K562 (cell line): Measurements from ENCODE around the gene IL1F10. TPM values are rescaled to one million over a fixed set of nuclear protein-coding genes. Genes with fewer than 3 reads are reported as not detected.
A peak's percentile ranks its signal among the peaks of the same experiment; 100 is the strongest.

Experiments used
- BRF1 ChIP-seq: IDR thresholded peaks from 3 replicates; pipeline ENCODE4 v1.6.1; 2011; ENCODE audit warnings: borderline replicate concordance, mild to moderate bottlenecking; ENCODE audit not compliant: insufficient read length; ENCODE audit errors: extremely low read depth
- CHCHD3 ChIP-seq: fragments of 250-450 bp; sonication (Bioruptor Pico); IDR thresholded peaks from 2 replicates; pipeline ENCODE4 v2.1.2; 2022; ENCODE audit warnings: mild to moderate bottlenecking
- FOXJ2 ChIP-seq: fragments of 200-800 bp; sonication (Bioruptor generic); IDR thresholded peaks from 2 replicates; pipeline ENCODE4 v1.6.1; 2016; ENCODE audit warnings: missing genetic modification characterization, missing compliant biosample characterization
- HOXB6 ChIP-seq: fragments of 250-450 bp; sonication (Bioruptor Pico); IDR thresholded peaks from 2 replicates; pipeline ENCODE4 v1.5.1; 2022; ENCODE audit warnings: mild to moderate bottlenecking, borderline replicate concordance
- MEIS2 ChIP-seq: fragments of 450-650 bp; IDR thresholded peaks from 2 replicates; pipeline ENCODE4 v1.6.1; 2014; ENCODE audit warnings: mild to moderate bottlenecking; ENCODE audit not compliant: partially characterized antibody
- MYNN ChIP-seq, 2 experiments: sonication (generic); formaldehyde crosslinking in 1 of 2; IDR thresholded peaks; 2 replicates each; pipeline versions ENCODE4 v1.5.0 to v1.6.1; 2016 to 2020; ENCODE audit warnings: antibody characterized with exemption in 1 of 2, missing genetic modification reagents in 1 of 2
- NR4A1 ChIP-seq, 2 experiments: fragments of 250-450 bp in 1 of 2; fragments of 450-650 bp in 1 of 2; sonication (Bioruptor Pico) in 1 of 2; IDR thresholded peaks; 2 replicates each; pipeline versions ENCODE4 v1.4.0 to v1.6.1; 2016 to 2020; ENCODE audit warnings: mild to moderate bottlenecking in 2 of 2, missing compliant biosample characterization in 1 of 2, missing genetic modification characterization in 1 of 2, moderate library complexity in 1 of 2
- POLR3A ChIP-seq: IDR thresholded peaks from 2 replicates; pipeline ENCODE4 v1.6.1; 2011; ENCODE audit warnings: borderline replicate concordance, mild to moderate bottlenecking, moderate library complexity; ENCODE audit not compliant: insufficient read length, insufficient read depth; ENCODE audit errors: extremely low read depth
- PRPF4 ChIP-seq: fragments of 200-400 bp; formaldehyde crosslinking; IDR thresholded peaks from one replicate; pipeline ENCODE4 v1.6.1; 2017; ENCODE audit warnings: low read length, low read depth, mild to moderate bottlenecking; ENCODE audit not compliant: insufficient read depth, poor library complexity, severe bottlenecking
- PTBP1 ChIP-seq: fragments of 200-400 bp; formaldehyde crosslinking; IDR thresholded peaks from 2 replicates; pipeline ENCODE4 v1.6.1; 2017; ENCODE audit warnings: low read depth, low read length
- PTRF ChIP-seq: fragments of 450-650 bp; IDR thresholded peaks from 2 replicates; pipeline ENCODE4 v1.6.1; 2016; ENCODE audit warnings: mild to moderate bottlenecking, missing genetic modification characterization, missing compliant biosample characterization
- WHSC1 ChIP-seq: IDR thresholded peaks from one replicate; pipeline ENCODE4 v1.6.1; 2012; ENCODE audit warnings: low read length, control low read depth, inconsistent platforms
- YBX1 ChIP-seq: fragments of 450-650 bp; IDR thresholded peaks from 2 replicates; pipeline ENCODE4 v1.7.1; 2016; ENCODE audit warnings: mild to moderate bottlenecking
- ZNF12 ChIP-seq: sonication (generic); formaldehyde crosslinking; IDR thresholded peaks from 2 replicates; pipeline ENCODE4 v1.4.0; 2020; ENCODE audit warnings: mild to moderate bottlenecking, missing genetic modification reagents
- ZNF384 ChIP-seq: IDR thresholded peaks from 2 replicates; pipeline ENCODE4 v1.6.1; 2012; ENCODE audit warnings: low read depth, low read length, improper control_type of control experiment
- ZNF445 ChIP-seq: fragments of 250-450 bp; sonication (Bioruptor Pico); IDR thresholded peaks from 2 replicates; pipeline ENCODE4 v1.4.0; 2020; ENCODE audit warnings: low read depth, mild to moderate bottlenecking, moderate library complexity
- polyA plus RNA-seq, 8 experiments: library from polyadenylated mRNA; depleted of rRNA in 4 of 8; stranded (reverse) in 5 of 8; unstranded in 3 of 8; fragments of >200 nt; fragmentation: Nextera tagmentation in 2 of 8; fragmentation: Illumina TruSeq in 1 of 8; extraction: Ambion mirVana in 2 of 8; extraction: Trizol in 1 of 8; gene quantifications; 2 replicates each; pipeline versions ENCODE4 v1.2.1 to v1.2.3, GENCODE V29; 2011 to 2014; ENCODE audit warnings: inconsistent platforms in 1 of 8, missing spikeins in 1 of 8
- total RNA-seq, 7 experiments: library from RNA; depleted of rRNA in 6 of 7; stranded (reverse); fragments of >200 nt in 6 of 7; fragmentation: Illumina TruSeq in 2 of 7; extraction: Trizol in 2 of 7; gene quantifications; 2 replicates each; pipeline versions ENCODE4 v1.2.1 to v1.2.3, GENCODE V29; 2011 to 2021; ENCODE audit warnings: low replicate concordance in 1 of 7
- TF ChIP-seq, protein P1 (sequence below): fragments of 450-650 bp; formaldehyde crosslinking; conservative IDR thresholded peaks from 2 replicates; pipeline ENCODE4 v1.4.0; 2022; ENCODE audit warnings: mild to moderate bottlenecking, missing genetic modification characterization
- TF ChIP-seq, protein P2 (sequence below), 2 experiments: fragments of 450-650 bp; conservative IDR thresholded peaks; 2 replicates each; pipeline ENCODE4 v1.6.1; 2017; ENCODE audit warnings: mild to moderate bottlenecking in 2 of 2, moderate library complexity in 2 of 2
- TF ChIP-seq, protein P3 (sequence below): sonication (generic); formaldehyde crosslinking; IDR thresholded peaks from 2 replicates; pipeline ENCODE4 v1.5.0; 2020; ENCODE audit warnings: missing genetic modification reagents
- TF ChIP-seq, protein P4 (sequence below): fragments of 250-450 bp; sonication (Bioruptor Pico); IDR thresholded peaks from 2 replicates; pipeline ENCODE4 v1.4.0; 2020
- TF ChIP-seq, protein P5 (sequence below): fragments of 250-450 bp; sonication (Bioruptor Pico); IDR thresholded peaks from 2 replicates; pipeline ENCODE4 v1.8.0; 2021; ENCODE audit warnings: mild to moderate bottlenecking, moderate library complexity

Gene IL1F10
- total and polyA plus RNA-seq, 9 of the 15 experiments (the other 6 are each of a cell fraction or from before 2014, with no cell fraction given), result not detected

DNA sequence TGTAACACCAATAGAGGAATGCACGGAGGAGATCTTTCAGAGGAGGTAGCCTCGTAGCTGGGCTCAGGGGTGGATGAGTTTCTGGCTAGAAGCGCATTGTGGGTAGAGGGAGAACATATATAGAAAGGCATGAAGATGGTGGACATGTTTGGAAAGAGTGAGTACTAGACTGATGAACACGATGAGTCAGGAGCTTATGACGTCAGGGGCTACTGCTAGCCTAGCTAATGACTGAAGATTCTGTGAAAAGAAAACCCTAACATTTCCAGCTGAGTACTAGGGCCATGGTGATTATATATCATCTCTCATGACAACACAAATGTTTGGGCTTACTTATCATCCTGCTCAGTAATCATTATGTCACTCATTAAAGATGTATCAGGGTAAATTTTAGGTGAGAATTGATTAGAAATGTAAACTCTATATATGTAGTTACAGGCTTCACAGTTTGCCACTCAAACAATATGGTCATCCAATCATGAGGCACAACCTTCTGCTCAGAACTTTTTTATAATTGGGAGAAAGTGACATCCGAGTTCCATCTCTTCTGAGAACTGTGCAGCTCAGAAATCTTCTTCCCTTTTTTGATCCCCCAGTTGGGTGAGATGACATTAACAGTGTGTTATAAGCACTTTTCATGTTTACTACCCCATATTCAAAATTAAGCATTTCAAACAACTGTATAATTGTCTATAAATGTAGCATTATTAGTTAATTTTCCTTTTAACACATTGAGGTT lies 37.4 kb downstream of the IL1F10 start (continued):
- TF ChIP-seq ZNF12 (no peak), ZNF445 (CRISPR knock-in tag) (no peak), PRPF4 (no peak), HOXB6 (no peak), BRF1 (no peak), PTRF (tag) (no peak), CHCHD3 (CRISPR knock-in tag) (no peak), NR4A1 (CRISPR knock-in tag; IDR thresholded peaks at IDR 0.05) (no peak), NR4A1 (tag; IDR thresholded peaks at IDR 0.05) (no peak), POLR3A (no peak), FOXJ2 (tag) (no peak), ZNF384 (no peak), PTBP1 (no peak), MYNN (IDR thresholded peaks at IDR 0.05) (no peak), MYNN (CRISPR knock-in tag; IDR thresholded peaks at IDR 0.05) (no peak), WHSC1 (no peak), MEIS2 (peak; percentile 36), YBX1 (no peak)
- TF ChIP-seq, protein P1, sequence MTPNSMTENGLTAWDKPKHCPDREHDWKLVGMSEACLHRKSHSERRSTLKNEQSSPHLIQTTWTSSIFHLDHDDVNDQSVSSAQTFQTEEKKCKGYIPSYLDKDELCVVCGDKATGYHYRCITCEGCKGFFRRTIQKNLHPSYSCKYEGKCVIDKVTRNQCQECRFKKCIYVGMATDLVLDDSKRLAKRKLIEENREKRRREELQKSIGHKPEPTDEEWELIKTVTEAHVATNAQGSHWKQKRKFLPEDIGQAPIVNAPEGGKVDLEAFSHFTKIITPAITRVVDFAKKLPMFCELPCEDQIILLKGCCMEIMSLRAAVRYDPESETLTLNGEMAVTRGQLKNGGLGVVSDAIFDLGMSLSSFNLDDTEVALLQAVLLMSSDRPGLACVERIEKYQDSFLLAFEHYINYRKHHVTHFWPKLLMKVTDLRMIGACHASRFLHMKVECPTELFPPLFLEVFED (CRISPR knock-in tag), result no peak
- TF ChIP-seq, protein P2, sequence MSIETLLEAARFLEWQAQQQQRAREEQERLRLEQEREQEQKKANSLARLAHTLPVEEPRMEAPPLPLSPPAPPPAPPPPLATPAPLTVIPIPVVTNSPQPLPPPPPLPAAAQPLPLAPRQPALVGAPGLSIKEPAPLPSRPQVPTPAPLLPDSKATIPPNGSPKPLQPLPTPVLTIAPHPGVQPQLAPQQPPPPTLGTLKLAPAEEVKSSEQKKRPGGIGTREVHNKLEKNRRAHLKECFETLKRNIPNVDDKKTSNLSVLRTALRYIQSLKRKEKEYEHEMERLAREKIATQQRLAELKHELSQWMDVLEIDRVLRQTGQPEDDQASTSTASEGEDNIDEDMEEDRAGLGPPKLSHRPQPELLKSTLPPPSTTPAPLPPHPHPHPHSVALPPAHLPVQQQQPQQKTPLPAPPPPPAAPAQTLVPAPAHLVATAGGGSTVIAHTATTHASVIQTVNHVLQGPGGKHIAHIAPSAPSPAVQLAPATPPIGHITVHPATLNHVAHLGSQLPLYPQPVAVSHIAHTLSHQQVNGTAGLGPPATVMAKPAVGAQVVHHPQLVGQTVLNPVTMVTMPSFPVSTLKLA (conservative IDR thresholded peaks at IDR 0.05), result no peak
- TF ChIP-seq, protein P3, sequence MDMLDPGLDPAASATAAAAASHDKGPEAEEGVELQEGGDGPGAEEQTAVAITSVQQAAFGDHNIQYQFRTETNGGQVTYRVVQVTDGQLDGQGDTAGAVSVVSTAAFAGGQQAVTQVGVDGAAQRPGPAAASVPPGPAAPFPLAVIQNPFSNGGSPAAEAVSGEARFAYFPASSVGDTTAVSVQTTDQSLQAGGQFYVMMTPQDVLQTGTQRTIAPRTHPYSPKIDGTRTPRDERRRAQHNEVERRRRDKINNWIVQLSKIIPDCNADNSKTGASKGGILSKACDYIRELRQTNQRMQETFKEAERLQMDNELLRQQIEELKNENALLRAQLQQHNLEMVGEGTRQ, result no peak
- TF ChIP-seq, protein P4, sequence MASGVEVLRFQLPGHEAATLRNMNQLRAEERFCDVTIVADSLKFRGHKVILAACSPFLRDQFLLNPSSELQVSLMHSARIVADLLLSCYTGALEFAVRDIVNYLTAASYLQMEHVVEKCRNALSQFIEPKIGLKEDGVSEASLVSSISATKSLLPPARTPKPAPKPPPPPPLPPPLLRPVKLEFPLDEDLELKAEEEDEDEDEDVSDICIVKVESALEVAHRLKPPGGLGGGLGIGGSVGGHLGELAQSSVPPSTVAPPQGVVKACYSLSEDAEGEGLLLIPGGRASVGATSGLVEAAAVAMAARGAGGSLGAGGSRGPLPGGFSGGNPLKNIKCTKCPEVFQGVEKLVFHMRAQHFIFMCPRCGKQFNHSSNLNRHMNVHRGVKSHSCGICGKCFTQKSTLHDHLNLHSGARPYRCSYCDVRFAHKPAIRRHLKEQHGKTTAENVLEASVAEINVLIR, result peak; percentile 43
- TF ChIP-seq, protein P5, sequence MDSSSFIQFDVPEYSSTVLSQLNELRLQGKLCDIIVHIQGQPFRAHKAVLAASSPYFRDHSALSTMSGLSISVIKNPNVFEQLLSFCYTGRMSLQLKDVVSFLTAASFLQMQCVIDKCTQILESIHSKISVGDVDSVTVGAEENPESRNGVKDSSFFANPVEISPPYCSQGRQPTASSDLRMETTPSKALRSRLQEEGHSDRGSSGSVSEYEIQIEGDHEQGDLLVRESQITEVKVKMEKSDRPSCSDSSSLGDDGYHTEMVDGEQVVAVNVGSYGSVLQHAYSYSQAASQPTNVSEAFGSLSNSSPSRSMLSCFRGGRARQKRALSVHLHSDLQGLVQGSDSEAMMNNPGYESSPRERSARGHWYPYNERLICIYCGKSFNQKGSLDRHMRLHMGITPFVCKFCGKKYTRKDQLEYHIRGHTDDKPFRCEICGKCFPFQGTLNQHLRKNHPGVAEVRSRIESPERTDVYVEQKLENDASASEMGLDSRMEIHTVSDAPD, result no peak
